ENCODE results near the gene PTPN14.

PTPN14 gene

DNA sequence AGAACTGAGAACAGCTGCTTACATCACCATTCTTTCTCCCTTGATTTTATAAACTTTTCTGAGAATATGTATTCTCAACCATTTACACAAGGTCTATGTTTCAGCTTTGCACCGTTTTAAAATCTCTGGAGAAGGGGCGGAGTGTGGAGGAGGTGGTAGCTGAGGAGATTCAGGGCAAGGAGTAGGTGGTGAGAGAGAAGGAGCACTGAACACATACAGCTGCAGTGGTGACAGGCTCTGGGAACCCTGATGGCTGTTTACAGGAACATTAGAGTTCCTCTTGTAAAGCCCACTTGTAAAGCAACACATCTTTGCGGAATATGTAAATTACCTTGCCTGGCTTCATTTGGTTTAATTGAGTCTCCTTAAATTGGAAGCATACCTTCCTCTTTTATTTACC, 180.8 kb downstream of the PTPN14 start:
- DNase-seq (ENCODE audit: low spot score), result no peak
- in situ Hi-C loops (cut with MboI; ENCODE audit: low sequenced_read_pairs, unreplicated experiment), result no loop called here
- TF ChIP-seq, protein P1, sequence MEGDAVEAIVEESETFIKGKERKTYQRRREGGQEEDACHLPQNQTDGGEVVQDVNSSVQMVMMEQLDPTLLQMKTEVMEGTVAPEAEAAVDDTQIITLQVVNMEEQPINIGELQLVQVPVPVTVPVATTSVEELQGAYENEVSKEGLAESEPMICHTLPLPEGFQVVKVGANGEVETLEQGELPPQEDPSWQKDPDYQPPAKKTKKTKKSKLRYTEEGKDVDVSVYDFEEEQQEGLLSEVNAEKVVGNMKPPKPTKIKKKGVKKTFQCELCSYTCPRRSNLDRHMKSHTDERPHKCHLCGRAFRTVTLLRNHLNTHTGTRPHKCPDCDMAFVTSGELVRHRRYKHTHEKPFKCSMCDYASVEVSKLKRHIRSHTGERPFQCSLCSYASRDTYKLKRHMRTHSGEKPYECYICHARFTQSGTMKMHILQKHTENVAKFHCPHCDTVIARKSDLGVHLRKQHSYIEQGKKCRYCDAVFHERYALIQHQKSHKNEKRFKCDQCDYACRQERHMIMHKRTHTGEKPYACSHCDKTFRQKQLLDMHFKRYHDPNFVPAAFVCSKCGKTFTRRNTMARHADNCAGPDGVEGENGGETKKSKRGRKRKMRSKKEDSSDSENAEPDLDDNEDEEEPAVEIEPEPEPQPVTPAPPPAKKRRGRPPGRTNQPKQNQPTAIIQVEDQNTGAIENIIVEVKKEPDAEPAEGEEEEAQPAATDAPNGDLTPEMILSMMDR (IDR thresholded peaks at IDR 0.05; ENCODE audit: borderline replicate concordance, control extremely low read depth, extremely low read depth, insufficient read depth, missing control alignments), result no peak

DNA sequence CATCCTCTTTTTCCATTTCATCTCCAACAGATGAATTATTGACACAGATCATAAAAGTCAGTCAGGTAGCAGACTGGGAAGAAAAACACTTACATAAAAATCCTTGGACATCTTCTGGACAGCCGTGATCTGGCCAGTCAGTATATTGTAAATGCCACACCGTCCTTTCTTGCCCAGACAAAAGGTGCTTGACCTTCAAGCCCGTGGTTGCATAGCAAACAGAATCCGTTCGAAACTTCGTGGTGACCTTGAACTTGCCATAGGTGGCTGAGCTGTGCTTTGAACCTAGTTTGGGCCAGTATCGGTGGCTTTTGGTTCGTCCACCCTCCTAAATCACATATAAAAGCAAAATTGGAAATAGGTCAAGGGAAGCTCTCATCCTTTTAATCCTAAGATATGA, 182.0 kb downstream of the PTPN14 start:
- DNase-seq (ENCODE audit: low spot score), result no peak
- TF ChIP-seq, protein P1 (IDR thresholded peaks at IDR 0.05; ENCODE audit: borderline replicate concordance, control extremely low read depth, extremely low read depth, insufficient read depth, missing control alignments), result no peak
- in situ Hi-C loops (cut with MboI; ENCODE audit: low sequenced_read_pairs, unreplicated experiment), result no loop called here

DNA sequence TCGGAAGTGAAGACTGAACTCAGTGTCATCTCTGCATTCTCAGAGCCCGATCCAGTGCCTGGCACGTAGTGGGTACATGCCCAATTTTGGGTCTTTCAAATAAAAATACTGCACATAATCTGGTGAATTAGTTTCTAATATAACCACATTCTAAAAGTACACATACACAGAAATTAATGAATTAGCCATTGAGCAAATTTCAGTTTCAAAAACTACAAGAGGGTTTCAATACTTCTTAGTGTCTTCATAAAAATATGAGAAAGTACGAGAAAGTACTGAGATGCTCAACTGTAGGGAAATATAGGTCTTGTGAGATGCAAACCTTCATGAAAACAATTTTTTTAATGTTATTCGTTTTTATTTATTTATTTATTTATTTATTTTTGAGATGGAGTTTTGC, 183.6 kb downstream of the PTPN14 start:
- TF ChIP-seq, protein P1 (IDR thresholded peaks at IDR 0.05; ENCODE audit: borderline replicate concordance, control extremely low read depth, extremely low read depth, insufficient read depth, missing control alignments), result no peak
- no peak for DNase-seq (ENCODE audit: low spot score)
- in situ Hi-C loops (cut with MboI; ENCODE audit: low sequenced_read_pairs, unreplicated experiment), result no loop called here

DNA sequence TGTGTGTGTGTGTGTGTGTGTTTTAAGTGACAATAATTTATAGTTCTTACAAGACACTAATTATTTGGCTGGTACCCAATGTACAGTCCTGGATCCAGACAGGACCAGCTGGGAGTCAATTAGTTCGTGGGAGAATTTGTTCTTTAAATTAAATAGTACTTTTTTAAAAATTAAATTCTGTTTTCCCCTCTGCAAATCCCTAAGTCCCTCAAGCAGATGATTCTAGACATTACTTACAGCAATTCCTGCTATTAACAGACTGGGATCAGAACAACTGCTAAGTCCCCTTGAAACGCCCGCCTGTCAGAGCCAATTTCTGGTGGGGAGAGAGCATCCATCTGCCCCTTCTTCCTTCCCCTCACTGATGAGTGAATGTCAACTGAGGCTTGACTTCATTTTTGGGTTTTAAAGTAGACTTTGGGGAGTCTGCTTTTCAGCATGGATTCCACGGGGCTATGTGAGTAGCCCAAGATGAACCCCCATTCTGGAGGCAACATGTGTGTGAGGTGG, 186.6 kb downstream of the PTPN14 start:
- in situ Hi-C loops (cut with MboI; ENCODE audit: low sequenced_read_pairs, unreplicated experiment), result no loop called here
- no peak for DNase-seq (ENCODE audit: low spot score)
- TF ChIP-seq, protein P1 (IDR thresholded peaks at IDR 0.05; ENCODE audit: borderline replicate concordance, control extremely low read depth, extremely low read depth, insufficient read depth, missing control alignments), result no peak

DNA sequence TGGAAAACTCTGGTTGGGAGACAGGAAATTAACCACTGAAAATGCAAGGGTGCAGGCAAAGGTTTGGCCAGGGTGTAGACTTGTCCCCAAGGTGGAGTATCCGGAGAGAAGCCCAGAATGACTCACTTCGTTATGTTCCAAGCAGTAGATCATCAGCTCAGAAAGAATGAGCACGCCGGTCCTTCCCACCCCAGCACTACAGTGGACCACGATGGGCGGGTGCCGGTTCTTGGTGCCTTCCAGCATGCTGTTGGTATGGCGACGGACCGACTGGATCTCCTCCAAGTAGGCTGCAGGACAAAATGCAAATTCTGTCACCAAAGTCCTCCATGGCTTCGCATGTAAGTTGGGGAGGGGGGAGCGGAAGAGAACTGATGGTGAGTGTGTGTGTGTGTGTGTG, 187.0 kb downstream of the PTPN14 start:
- no peak for DNase-seq (ENCODE audit: low spot score)
- in situ Hi-C loops (cut with MboI; ENCODE audit: low sequenced_read_pairs, unreplicated experiment), result no loop called here
- TF ChIP-seq, protein P1 (IDR thresholded peaks at IDR 0.05; ENCODE audit: borderline replicate concordance, control extremely low read depth, extremely low read depth, insufficient read depth, missing control alignments), result no peak

DNA sequence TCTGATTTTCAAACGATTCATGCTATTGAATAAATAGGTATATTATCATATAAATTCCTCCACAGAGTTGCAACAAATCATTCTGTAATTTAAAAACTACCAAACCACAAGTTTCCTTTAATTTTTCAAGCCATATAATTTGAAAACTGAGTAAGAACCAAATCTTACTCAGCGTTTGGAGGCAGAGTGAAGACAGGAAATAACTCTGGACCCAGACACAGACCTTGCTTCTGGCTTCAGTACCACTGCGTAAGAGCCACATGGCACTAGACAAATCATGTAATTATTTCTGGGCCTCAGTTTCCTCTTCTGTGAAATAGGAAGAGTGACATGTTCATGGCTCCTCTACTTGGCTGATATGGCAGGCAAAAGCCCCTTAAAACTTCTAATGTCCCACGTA, 188.0 kb downstream of the PTPN14 start:
- TF ChIP-seq, protein P1 (IDR thresholded peaks at IDR 0.05; ENCODE audit: borderline replicate concordance, control extremely low read depth, extremely low read depth, insufficient read depth, missing control alignments), result no peak
- DNase-seq (ENCODE audit: low spot score), result no peak
- in situ Hi-C loops (cut with MboI; ENCODE audit: low sequenced_read_pairs, unreplicated experiment), result no loop called here
